Esophagus muscularis mucosa (tissue), 4 donors: Measurements from ENCODE around the gene ADPGK.

Experiments used
- EP300 ChIP-seq: sonication (generic); formaldehyde crosslinking; IDR thresholded peaks from one replicate; pipeline ENCODE4 v1.6.1; 2017; ENCODE audit warnings: antibody characterized with exemption
- POLR2A ChIP-seq: fragments of 450-650 bp; IDR thresholded peaks from one replicate; pipeline ENCODE4 v1.6.1; 2017; ENCODE audit warnings: antibody characterized with exemption, moderate library complexity, mild to moderate bottlenecking, low read depth
- POLR2AphosphoS5 ChIP-seq, 2 donors: sonication (generic); formaldehyde crosslinking; IDR thresholded peaks; one replicate each; pipeline ENCODE4 v1.6.1; 2017; ENCODE audit warnings: antibody characterized with exemption in 2 of 2
- TF ChIP-seq, protein P1 (sequence below), 3 experiments: fragments of 200-600 bp in 2 of 3; fragments of 450-650 bp in 1 of 3; sonication (generic) in 2 of 3; IDR thresholded peaks; one replicate each; pipeline ENCODE4 v1.5.1; 2017 to 2019; ENCODE audit warnings: antibody characterized with exemption in 3 of 3, mild to moderate bottlenecking in 2 of 3, moderate library complexity in 1 of 3

DNA sequence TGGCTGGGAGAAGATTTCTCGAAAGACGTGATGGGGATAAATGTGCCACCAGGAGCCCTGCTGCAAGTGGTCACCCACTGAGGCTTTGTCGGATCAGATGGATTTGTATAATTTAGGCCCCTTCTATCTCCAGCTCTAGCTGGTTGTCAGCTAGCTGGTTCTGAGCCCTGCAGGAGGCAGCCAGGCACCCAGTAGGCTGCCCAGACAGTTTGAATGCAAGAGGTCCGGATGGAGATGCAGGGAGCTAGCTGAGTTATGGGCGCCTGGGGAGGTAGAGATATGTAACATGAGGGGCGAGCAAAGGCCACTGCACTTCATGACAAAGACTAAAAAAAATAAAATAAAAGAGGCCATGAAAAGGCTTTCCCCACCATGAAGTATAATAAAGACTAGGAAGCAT, 35.1 kb upstream of the ADPGK start:
- TF ChIP-seq, protein P1, sequence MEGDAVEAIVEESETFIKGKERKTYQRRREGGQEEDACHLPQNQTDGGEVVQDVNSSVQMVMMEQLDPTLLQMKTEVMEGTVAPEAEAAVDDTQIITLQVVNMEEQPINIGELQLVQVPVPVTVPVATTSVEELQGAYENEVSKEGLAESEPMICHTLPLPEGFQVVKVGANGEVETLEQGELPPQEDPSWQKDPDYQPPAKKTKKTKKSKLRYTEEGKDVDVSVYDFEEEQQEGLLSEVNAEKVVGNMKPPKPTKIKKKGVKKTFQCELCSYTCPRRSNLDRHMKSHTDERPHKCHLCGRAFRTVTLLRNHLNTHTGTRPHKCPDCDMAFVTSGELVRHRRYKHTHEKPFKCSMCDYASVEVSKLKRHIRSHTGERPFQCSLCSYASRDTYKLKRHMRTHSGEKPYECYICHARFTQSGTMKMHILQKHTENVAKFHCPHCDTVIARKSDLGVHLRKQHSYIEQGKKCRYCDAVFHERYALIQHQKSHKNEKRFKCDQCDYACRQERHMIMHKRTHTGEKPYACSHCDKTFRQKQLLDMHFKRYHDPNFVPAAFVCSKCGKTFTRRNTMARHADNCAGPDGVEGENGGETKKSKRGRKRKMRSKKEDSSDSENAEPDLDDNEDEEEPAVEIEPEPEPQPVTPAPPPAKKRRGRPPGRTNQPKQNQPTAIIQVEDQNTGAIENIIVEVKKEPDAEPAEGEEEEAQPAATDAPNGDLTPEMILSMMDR (IDR thresholded peaks at IDR 0.05): no peak
- TF ChIP-seq POLR2A: no peak
- no peak for TF ChIP-seq POLR2AphosphoS5 (IDR thresholded peaks at IDR 0.05)
- TF ChIP-seq EP300: no peak
